ENCODE measurements around the gene DHX34. TPM values are rescaled to one million over a fixed set of nuclear protein-coding genes. Genes with fewer than 3 reads are reported as not detected.
"Not testable (repeated sequence)": the region's sequence is repeated elsewhere in the genome, so short reads cannot be mapped to it uniquely, and the experiment has no call there.

Gene DHX34
- total RNA-seq, 2 donors from 2014 or later = 17.7 to 43.9 TPM

DNA sequence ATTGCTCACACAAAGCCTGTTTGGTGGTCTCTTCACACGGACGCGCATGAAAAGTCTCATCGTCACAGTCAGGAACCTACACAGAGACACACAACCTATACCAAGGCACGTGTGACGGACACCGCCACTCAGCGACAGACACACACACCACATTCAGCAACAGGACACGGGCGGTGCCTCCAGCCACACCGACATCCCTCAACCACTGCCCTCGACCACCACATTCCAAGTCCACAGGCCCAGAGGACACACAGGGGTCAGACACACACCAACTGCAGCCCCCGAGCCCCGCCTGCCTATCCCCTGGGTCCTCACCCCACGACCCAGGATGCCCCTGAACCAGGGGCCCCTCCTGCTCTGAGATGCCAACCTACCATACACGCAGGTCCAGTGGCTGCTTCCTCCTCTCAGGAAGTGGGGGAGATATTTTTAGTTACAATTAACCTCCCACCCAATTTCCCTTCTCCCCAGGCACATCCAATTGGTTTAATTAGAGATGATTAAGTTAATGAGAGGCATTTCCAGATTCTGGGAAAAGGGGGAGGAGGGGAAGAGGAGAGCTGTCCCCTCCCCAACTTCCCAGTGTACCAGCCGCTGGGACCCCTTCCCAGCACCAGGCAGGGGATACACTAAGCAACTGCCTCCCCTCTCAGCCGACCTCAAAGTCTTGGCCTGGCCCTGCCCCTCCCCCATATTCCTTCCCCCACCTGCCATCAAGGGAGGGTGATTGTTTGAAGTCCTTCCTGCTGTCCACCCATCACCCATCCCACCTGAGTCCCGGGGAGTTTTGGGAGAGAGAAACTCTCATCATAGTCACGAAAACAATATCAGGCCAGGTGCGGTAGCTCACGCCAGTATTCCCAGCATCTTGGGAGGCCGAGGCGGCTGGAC, 49.8 kb downstream of the DHX34 start:
- ATAC-seq = peak in 1 of 2 donors; percentile 36
- Mint-ChIP-seq H3K27me3 (peaks cover 21 to 26% of the 10 kb centered on the region in 2 donors), H3K4me3 (no peak overlapping the region), H3K27ac (no peak overlapping the region), H3K9me3 (no peaks in the 10 kb centered on the region), H3K36me3 (no peaks in the 10 kb centered on the region), H3K4me1 (ENCODE audit: low read depth in 2 of 2) (no peaks in the 10 kb centered on the region)
- DNase-seq (ENCODE audit: low spot score) = no peak

DNA sequence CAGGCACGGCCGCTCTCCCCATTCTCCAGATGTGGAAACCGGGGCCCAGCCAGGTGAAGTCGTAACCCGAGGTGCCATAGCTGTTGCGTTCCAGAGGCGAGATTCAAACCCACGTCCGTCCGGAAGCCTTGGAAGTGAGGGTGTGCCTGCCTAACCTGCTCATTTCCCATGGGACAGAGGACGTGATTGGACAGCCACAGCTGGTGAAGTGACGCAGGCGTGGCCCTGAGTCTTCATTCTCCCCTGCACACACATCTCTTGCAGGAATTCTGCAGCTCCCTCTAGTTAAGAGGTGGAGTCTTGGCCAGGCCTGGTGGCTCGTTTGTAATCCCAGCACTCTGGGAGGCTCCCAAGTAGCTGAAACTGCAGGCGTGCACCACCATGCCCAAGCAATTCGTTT, 53.4 kb downstream of the DHX34 start:
- ATAC-seq = no peak
- Mint-ChIP-seq H3K4me3 (no peak overlapping the region), H3K27me3 (peaks cover 29 to 43% of the 10 kb centered on the region in 2 donors), H3K27ac (no peak overlapping the region), H3K9me3 (no peaks in the 10 kb centered on the region), H3K36me3 (no peaks in the 10 kb centered on the region), H3K4me1 (ENCODE audit: low read depth in 2 of 2) (no peaks in the 10 kb centered on the region)
- DNase-seq (ENCODE audit: low spot score) = no peak

- Mint-ChIP-seq H3K27ac (no peak overlapping the region), H3K4me3 (no peak overlapping the region), H3K4me1 (ENCODE audit: low read depth in 2 of 2) (no peaks in the 10 kb centered on the region), H3K9me3 (no peaks in the 10 kb centered on the region), H3K36me3 (peaks cover 5% of the 10 kb centered on the region), H3K27me3 (peaks cover 35 to 55% of the 10 kb centered on the region in 2 donors)
- DNase-seq (ENCODE audit: low spot score) (no peak), ATAC-seq (no peak)
These were observed 55.5 kb downstream of the DHX34 start for GRCh38 chr19:47404334-47405196.

DNA sequence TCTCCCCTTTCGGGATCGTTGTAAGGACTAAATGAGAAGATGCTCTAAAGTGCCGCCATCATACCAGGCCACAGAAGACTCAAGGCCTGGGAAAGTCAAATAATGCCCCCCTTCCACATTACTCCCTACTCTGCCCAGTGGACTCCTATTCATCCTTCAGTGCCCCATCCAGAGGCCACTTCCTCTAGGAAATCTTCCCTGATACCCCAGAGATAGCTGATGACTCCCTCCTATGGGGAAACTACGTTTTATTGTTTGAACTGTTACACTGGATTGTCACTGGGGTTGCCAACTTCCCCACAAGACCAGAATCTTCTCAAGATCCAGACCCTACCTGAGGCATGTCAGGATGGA, 56.1 kb downstream of the DHX34 start:
- H3K36me3 Mint-ChIP-seq = peaks cover 5% of the 10 kb centered on the region
- no peak overlapping the region for H3K4me3 Mint-ChIP-seq
- no peak overlapping the region for H3K27ac Mint-ChIP-seq
- H3K4me1 Mint-ChIP-seq (ENCODE audit: low read depth in 2 of 2) = no peaks in the 10 kb centered on the region
- H3K27me3 Mint-ChIP-seq = peaks cover 35 to 55% of the 10 kb centered on the region in 2 donors
- no peak for ATAC-seq
- no peaks in the 10 kb centered on the region for H3K9me3 Mint-ChIP-seq
- DNase-seq (ENCODE audit: low spot score) = no peak

- Mint-ChIP-seq H3K27ac (no peak overlapping the region), H3K4me3 (no peak overlapping the region), H3K4me1 (ENCODE audit: low read depth in 2 of 2) (no peaks in the 10 kb centered on the region), H3K36me3 (peaks cover 5% of the 10 kb centered on the region), H3K9me3 (no peaks in the 10 kb centered on the region), H3K27me3 (peaks cover 35 to 55% of the 10 kb centered on the region in 2 donors)
- ATAC-seq (no peak), DNase-seq (ENCODE audit: low spot score) (no peak)
These were observed 56.8 kb downstream of the DHX34 start for GRCh38 chr19:47405854-47406417.

- H3K4me3 Mint-ChIP-seq = no peak overlapping the region
- DNase-seq (ENCODE audit: low spot score) (no peak), ATAC-seq (peak; percentile 31 to 64)
- peaks cover 33 to 55% of the 10 kb centered on the region in 2 donors for H3K27me3 Mint-ChIP-seq
- no peaks in the 10 kb centered on the region for H3K9me3 Mint-ChIP-seq
- no peak overlapping the region for H3K27ac Mint-ChIP-seq
- H3K4me1 Mint-ChIP-seq (ENCODE audit: low read depth in 2 of 2) = no peaks in the 10 kb centered on the region
- H3K36me3 Mint-ChIP-seq = peaks cover 5% of the 10 kb centered on the region
These were observed 57.7 kb downstream of the DHX34 start for GRCh38 chr19:47406711-47407416.

GRCh38 chr19:47407417-47407774, 58.3 kb downstream of the DHX34 start:
- DNase-seq (ENCODE audit: low spot score) (no peak), ATAC-seq (no peak)
- H3K27ac Mint-ChIP-seq = no peak overlapping the region
- H3K27me3 Mint-ChIP-seq = peaks cover 33 to 55% of the 10 kb centered on the region in 2 donors
- H3K4me3 Mint-ChIP-seq = no peak overlapping the region
- H3K36me3 Mint-ChIP-seq = peaks cover 5% of the 10 kb centered on the region
- no peaks in the 10 kb centered on the region for H3K4me1 Mint-ChIP-seq (ENCODE audit: low read depth in 2 of 2)
- H3K9me3 Mint-ChIP-seq = no peaks in the 10 kb centered on the region

- Mint-ChIP-seq H3K4me3 (no peak overlapping the region), H3K27me3 (peaks cover 35 to 57% of the 10 kb centered on the region in 2 donors)
These were observed 59.2 kb downstream of the DHX34 start for GRCh38 chr19:47408156-47408938.

GRCh38 chr19:47411101-47411500, 62.0 kb downstream of the DHX34 start:
- Mint-ChIP-seq H3K27ac (no peak overlapping the region), H3K4me3 (no peak overlapping the region), H3K27me3 (peaks cover 41 to 53% of the 10 kb centered on the region in 2 donors), H3K9me3 (no peaks in the 10 kb centered on the region), H3K4me1 (ENCODE audit: low read depth in 2 of 2) (no peaks in the 10 kb centered on the region), H3K36me3 (peaks cover 5% of the 10 kb centered on the region)
- no peak for ATAC-seq
- DNase-seq (ENCODE audit: low spot score) = no peak

More at GRCh38 chr19:47408156-47408938, 59.2 kb downstream of the DHX34 start:
- H3K27ac Mint-ChIP-seq = no peak overlapping the region
- H3K4me1 Mint-ChIP-seq (ENCODE audit: low read depth in 2 of 2) = no peaks in the 10 kb centered on the region
- peaks cover 5% of the 10 kb centered on the region for H3K36me3 Mint-ChIP-seq
- ATAC-seq = no peak
- H3K9me3 Mint-ChIP-seq = no peaks in the 10 kb centered on the region
- no peak for DNase-seq (ENCODE audit: low spot score)

DNA sequence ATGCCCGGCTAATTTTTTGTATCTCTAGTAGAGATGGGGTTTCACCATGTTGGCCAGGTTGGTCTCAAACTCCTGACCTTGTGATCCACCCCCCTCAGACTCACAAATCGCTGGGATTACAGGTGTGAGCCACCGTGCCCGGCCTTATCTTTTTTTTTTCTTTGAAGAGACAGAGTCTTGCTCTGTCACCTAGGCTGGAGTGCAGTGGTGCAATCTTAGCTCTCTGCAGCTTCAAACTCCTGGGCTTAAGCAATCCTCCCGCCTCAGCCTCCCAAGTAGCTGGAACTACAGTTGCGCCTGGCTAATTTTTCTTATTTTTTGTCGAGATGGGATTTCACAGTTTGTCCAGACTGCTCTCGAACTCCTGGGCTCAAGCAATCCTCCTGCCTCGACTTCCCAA, 62.6 kb downstream of the DHX34 start:
- not testable (repeated sequence) for H3K27ac Mint-ChIP-seq; H3K9me3 Mint-ChIP-seq; DNase-seq (ENCODE audit: low spot score); H3K4me1 Mint-ChIP-seq (ENCODE audit: low read depth in 2 of 2); ATAC-seq; H3K36me3 Mint-ChIP-seq; H3K4me3 Mint-ChIP-seq
- H3K27me3 Mint-ChIP-seq = peaks cover 39 to 53% of the 10 kb centered on the region in 2 donors

DNA sequence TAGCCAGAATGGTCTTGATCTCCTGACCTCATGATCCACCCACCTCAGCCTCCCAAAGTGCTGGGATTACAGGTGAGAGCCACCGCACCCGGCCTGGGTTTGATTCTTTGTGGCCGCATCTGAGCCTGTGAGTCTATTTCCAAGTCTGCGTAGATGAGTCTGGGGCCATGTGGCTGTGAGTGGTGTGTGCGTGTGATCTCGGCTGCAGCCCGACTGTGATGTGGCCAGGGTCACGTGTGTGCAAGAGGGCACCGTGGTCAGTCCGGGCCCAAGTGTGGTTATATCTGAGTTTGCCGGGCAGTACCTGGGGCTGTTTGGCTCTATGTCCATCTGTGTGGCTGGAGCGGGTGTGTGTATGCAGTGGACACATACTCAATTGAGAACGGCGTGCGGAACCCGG, 64.8 kb downstream of the DHX34 start:
- Mint-ChIP-seq H3K4me1 (ENCODE audit: low read depth in 2 of 2) (peaks cover 5 to 12% of the 10 kb centered on the region in 2 donors), H3K27ac (no peak overlapping the region)
- ATAC-seq = no peak

DNA sequence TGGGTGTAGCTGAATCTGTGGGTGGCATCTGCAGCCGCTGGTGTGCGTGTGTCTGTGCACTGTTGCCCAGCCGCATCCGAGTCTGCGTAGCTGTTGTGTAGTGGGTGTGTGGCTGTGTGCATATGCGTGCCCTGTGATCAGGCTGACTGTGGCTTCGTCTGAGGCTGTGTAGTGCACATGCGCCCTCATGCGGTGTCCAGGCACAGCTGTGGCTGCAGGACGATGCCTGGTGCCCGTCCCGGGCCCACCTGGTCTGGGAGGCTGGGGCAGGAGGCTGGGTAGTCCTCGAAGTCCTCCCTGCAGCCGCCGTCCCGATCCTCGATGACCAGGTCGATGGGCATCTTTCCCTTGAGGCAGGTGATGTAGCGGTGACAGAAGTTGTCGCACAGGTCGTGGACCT, 65.4 kb downstream of the DHX34 start:
- Mint-ChIP-seq H3K4me1 (ENCODE audit: low read depth in 2 of 2) (peaks cover 5 to 12% of the 10 kb centered on the region in 2 donors), H3K27me3 (peaks cover 43 to 54% of the 10 kb centered on the region in 2 donors), H3K27ac (no peak overlapping the region), H3K36me3 (no peaks in the 10 kb centered on the region), H3K9me3 (no peaks in the 10 kb centered on the region), H3K4me3 (no peak overlapping the region)
- peak in 1 of 2 donors; percentile 24 for ATAC-seq
- no peak for DNase-seq (ENCODE audit: low spot score)

More for the DNA sequence above, 64.8 kb downstream of the DHX34 start:
- DNase-seq (ENCODE audit: low spot score) = no peak
- H3K36me3 Mint-ChIP-seq = no peaks in the 10 kb centered on the region
- peaks cover 47 to 59% of the 10 kb centered on the region in 2 donors for H3K27me3 Mint-ChIP-seq
- no peak overlapping the region for H3K4me3 Mint-ChIP-seq
- no peaks in the 10 kb centered on the region for H3K9me3 Mint-ChIP-seq
